Lung (tissue), 16 donors: ENCODE measurements around the gene RAET1G. TPM values are rescaled to one million over a fixed set of nuclear protein-coding genes. Genes with fewer than 3 reads are reported as not detected.
"Not testable (repeated sequence)": the region's sequence is repeated elsewhere in the genome, so short reads cannot be mapped to it uniquely, and the experiment has no call there.

Source experiments
- ATAC-seq: fragments of 200-7000 bp; cut with Tn5 transposase; one replicate; pipeline ENCODE4 v1.9.1; 2020; ENCODE audit warnings: moderate number of reproducible peaks; ENCODE audit not compliant: insufficient read depth, low FRiP score
- DNase-seq, 3 donors: peaks; one replicate each; pipeline ENCODE4 v3.0.0-alpha.2; 2013 to 2017
- H3K27ac ChIP-seq, 2 donors: one replicate each; pipeline ENCODE4 v1.5.1; 2013; ENCODE audit warnings: mild to moderate bottlenecking in 2 of 2, moderate library complexity in 2 of 2, control low read depth in 1 of 2, inconsistent platforms in 1 of 2, low read depth in 1 of 2, low read length in 1 of 2
- H3K27me3 ChIP-seq, 3 donors: one replicate each; pipeline ENCODE4 v1.5.1; 2013; ENCODE audit warnings: low read length in 2 of 3; ENCODE audit not compliant: control insufficient read depth in 3 of 3, insufficient read depth in 3 of 3
- H3K36me3 ChIP-seq, 4 donors: one replicate each; pipeline ENCODE4 v1.5.1; 2013; ENCODE audit warnings: low read length in 4 of 4, mild to moderate bottlenecking in 1 of 4, moderate library complexity in 1 of 4; ENCODE audit not compliant: control insufficient read depth in 4 of 4, insufficient read depth in 4 of 4
- H3K4me1 ChIP-seq, 5 donors: one replicate each; pipeline ENCODE4 v1.5.1; 2013; ENCODE audit warnings: low read length in 5 of 5, mild to moderate bottlenecking in 2 of 5, moderate library complexity in 1 of 5; ENCODE audit not compliant: control insufficient read depth in 5 of 5, insufficient read depth in 5 of 5
- H3K4me3 ChIP-seq: one replicate; pipeline ENCODE4 v1.5.1; 2013; ENCODE audit warnings: mild to moderate bottlenecking, control low read depth, moderate library complexity
- H3K9ac ChIP-seq, 2 donors: one replicate each; pipeline ENCODE4 v1.5.1; 2013; ENCODE audit warnings: low read length in 2 of 2, control low read depth in 1 of 2; ENCODE audit not compliant: insufficient read depth in 1 of 2
- H3K9me3 ChIP-seq, 4 donors: one replicate each; pipeline ENCODE4 v1.5.1; 2013; ENCODE audit warnings: low read length in 3 of 4, mild to moderate bottlenecking in 1 of 4, moderate library complexity in 1 of 4; ENCODE audit not compliant: control insufficient read depth in 4 of 4, insufficient read depth in 3 of 4
- WGBS, 2 donors: extraction: QIAGEN DNeasy Blood & Tissue Kit; methylation state at CpG; one replicate each; pipeline ENCODE4 v1.1.7; 2013; 5-methylcytosine and 5-hydroxymethylcytosine counted together
- long read RNA-seq, 5 donors: transcript quantifications; one replicate each; lab custom pipeline, GENCODE V29; 2026
- polyA plus RNA-seq, 2 donors: library from polyadenylated mRNA; stranded (reverse); fragments of 200-250 nt; gene quantifications; one replicate each; pipeline ENCODE4 v1.2.1, GENCODE V29; 2013
- total RNA-seq, 2 donors: library from RNA; depleted of rRNA in 1 of 2; stranded (reverse); fragments of >200 nt in 1 of 2; gene quantifications; one replicate each; pipeline ENCODE4 v1.2.1, GENCODE V29; 2014 to 2021
- TF ChIP-seq, protein P1 (sequence below): IDR thresholded peaks from 2 replicates; pipeline ENCODE4 v1.5.1; 2012; ENCODE audit warnings: mild to moderate bottlenecking; ENCODE audit errors: control extremely low read depth, extremely low read depth
- donor health status: control.
- donor health status: control.
- donor health status: Bipolar disorder and iron deficiency.
- donor health status: healthy.
- donor health status: DM: yes; HTN: yes; CAD: no.

Gene RAET1G
- total RNA-seq = 1 to 10 TPM in 1 of 2 donors, under 1 TPM in 1; 0.61 to 1.4 TPM
- polyA plus RNA-seq = 1 to 10 TPM in 1 of 2 donors, under 1 TPM in 1; 0.32 to 1.8 TPM
- long read RNA-seq, donor 1 = 0 reads
- long read RNA-seq, donor 2 = 0 reads
- long read RNA-seq, donor 3 = 0 reads
- long read RNA-seq, donor 4 = 0 reads
- long read RNA-seq, donor 5 = 0 reads

DNA sequence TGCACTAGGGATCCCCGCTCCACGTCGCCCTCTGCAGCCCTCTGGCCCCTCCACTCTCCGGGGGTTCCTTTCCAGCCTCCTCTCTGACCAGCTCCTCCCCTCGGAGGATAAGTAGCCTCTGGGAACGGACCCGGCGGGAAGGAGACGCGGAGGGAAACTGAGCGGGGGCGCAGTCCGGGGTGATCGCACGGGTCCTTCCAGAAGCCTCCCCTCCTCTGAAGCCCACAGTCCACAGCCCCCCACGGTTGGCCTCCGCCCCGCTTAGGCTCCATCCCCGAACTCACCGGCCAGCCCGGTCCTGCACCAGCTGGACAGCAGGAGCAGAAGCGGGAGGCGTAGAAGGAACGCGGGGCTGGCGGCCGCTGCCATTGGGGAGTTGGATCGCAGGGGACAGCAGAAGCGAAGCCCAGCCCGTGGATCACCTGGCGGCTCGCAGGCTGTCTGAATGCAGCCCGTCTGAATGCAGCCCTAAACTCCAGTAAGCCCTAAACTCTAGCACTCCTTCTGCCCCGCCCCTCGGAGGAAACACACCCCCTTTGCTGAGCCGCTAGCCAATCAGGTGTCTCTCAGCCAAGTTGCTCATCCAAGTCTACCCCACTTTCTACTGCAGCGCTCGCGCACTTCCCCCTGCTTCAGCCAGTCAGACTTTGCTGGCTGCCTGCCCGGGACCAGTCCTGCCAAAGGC is at the start of gene RAET1G:
RAET1G (minus strand) TSS at position 480 of the 685 bp plus-strand sequence; CDS start at position 369, 111 bp downstream.
- no peaks in the 10 kb centered on the region for H3K36me3 ChIP-seq
- peaks cover 0 to 18% (median 0%) of the 10 kb centered on the region in 5 donors for H3K4me1 ChIP-seq
- TF ChIP-seq, protein P1, sequence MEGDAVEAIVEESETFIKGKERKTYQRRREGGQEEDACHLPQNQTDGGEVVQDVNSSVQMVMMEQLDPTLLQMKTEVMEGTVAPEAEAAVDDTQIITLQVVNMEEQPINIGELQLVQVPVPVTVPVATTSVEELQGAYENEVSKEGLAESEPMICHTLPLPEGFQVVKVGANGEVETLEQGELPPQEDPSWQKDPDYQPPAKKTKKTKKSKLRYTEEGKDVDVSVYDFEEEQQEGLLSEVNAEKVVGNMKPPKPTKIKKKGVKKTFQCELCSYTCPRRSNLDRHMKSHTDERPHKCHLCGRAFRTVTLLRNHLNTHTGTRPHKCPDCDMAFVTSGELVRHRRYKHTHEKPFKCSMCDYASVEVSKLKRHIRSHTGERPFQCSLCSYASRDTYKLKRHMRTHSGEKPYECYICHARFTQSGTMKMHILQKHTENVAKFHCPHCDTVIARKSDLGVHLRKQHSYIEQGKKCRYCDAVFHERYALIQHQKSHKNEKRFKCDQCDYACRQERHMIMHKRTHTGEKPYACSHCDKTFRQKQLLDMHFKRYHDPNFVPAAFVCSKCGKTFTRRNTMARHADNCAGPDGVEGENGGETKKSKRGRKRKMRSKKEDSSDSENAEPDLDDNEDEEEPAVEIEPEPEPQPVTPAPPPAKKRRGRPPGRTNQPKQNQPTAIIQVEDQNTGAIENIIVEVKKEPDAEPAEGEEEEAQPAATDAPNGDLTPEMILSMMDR = no peak
- peak; percentile 88 for ATAC-seq
- peaks cover 0 to 2% (median 0%) of the 10 kb centered on the region in 4 donors for H3K9me3 ChIP-seq
- no peak within 1 kb of the TSS for H3K27ac ChIP-seq
- H3K27me3 ChIP-seq = peaks cover 0 to 6% (median 3%) of the 10 kb centered on the region in 3 donors
- peak within 1 kb of the TSS; percentile 27 for H3K4me3 ChIP-seq
- H3K9ac ChIP-seq = peak within 1 kb of the TSS in 1 of 2 donors; percentile 46
- DNase-seq = peak; percentile 96 to 98 (median 96)
- 1% methylated on average over 32 to 40 of the region's 40 CpGs for WGBS, 2 donors

GRCh38 chr6:149969635-149970034 is 46.7 kb upstream of the RAET1G start:
- Histone ChIP-seq H3K36me3 (no peaks in the 10 kb centered on the region), H3K4me3 (no peak overlapping the region), H3K27me3 (peaks cover 0 to 74% (median 35%) of the 10 kb centered on the region in 3 donors), H3K9ac (no peak overlapping the region), H3K27ac (no peak overlapping the region), H3K4me1 (peaks cover 0 to 9% (median 4%) of the 10 kb centered on the region in 5 donors), H3K9me3 (no peaks in the 10 kb centered on the region)
- 77 to 85% methylated on average over 2 of the region's 2 CpGs for WGBS, 2 donors
- TF ChIP-seq, protein P1 = no peak
- ATAC-seq = no peak
- no peak for DNase-seq

GRCh38 chr6:149968909-149969308 is 46.0 kb upstream of the RAET1G start:
- H3K36me3 ChIP-seq, H3K9ac ChIP-seq, H3K9me3 ChIP-seq, H3K27ac ChIP-seq, DNase-seq, H3K4me3 ChIP-seq, ATAC-seq: not testable (repeated sequence)
- Histone ChIP-seq H3K27me3 (peaks cover 0 to 82% (median 39%) of the 10 kb centered on the region in 3 donors), H3K4me1 (peaks cover 0 to 17% (median 4%) of the 10 kb centered on the region in 5 donors)
- 78 to 79% methylated on average over 2 of the region's 2 CpGs for WGBS, 2 donors

DNA sequence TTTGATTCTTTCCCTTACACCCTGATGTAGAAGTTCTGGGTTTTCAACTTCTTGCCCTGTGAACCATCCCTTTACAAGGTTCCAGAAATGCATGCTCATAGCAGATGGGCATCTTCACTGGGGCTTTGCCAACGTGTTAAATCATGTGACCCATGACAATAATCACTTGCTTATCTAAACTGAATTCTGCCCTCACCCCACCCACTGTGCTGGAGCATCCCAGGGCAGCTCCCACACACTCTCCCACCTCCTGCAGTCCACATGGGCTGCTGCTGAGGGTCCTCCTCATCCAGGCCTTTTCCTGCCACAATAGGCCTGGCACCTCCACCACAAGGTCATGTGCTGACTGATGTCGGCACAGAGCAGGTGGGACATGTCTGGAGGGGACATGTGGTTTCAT is 45.1 kb upstream of the RAET1G start:
- H3K27me3 ChIP-seq = peaks cover 0 to 83% (median 44%) of the 10 kb centered on the region in 3 donors
- H3K27ac ChIP-seq, ATAC-seq, H3K36me3 ChIP-seq, H3K9me3 ChIP-seq, H3K9ac ChIP-seq, DNase-seq, H3K4me3 ChIP-seq: not testable (repeated sequence)
- peaks cover 0 to 24% (median 4%) of the 10 kb centered on the region in 5 donors for H3K4me1 ChIP-seq
- WGBS, 2 donors = 63 to 72% methylated on average over 2 of the region's 2 CpGs
